ENCODE results near the gene BTN1A1. TPM values are rescaled to one million over a fixed set of nuclear protein-coding genes. Genes with fewer than 3 reads are reported as not detected.

Gene BTN1A1
- total and polyA plus RNA-seq, 2 donors (not counting 1 experiment from before 2014, with no cell fraction given): 0.42 to 0.74 TPM

DNA sequence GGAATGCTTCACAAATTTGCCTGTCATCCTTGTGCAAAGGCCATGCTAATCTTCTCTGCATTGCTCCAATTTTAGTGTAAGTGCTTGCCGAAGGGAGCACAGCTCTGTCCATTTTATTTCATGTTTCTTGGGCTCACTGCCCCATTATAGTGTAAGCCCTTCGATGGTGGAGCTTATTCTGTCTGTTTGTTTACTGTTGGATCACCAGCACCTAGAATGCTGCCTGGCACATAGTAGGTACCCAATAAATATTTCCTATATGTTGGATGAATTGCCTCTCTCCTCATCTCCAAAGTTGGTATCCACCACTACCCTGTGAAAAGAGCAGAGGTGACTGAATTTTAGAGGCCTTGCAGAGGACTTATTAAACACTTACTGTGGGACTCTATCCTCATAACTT lies 19.3 kb downstream of the BTN1A1 start:
- 100% methylated on average over 1 of the region's 2 CpGs for WGBS (ENCODE audit: insufficient coverage)
- Histone ChIP-seq H3K9ac (ENCODE audit: low read length) (no peak overlapping the region), H3K4me1 (ENCODE audit: control insufficient read depth in 2 of 2, insufficient read depth in 2 of 2, low read length in 2 of 2) (peaks cover 17 to 20% of the 10 kb centered on the region in 2 donors), H3K79me2 (ENCODE audit: control insufficient read depth, insufficient read depth, low read length) (peaks cover 3% of the 10 kb centered on the region), H4K20me1 (ENCODE audit: control insufficient read depth, insufficient read depth, low read length, poor library complexity, severe bottlenecking) (no peaks in the 10 kb centered on the region), H3K4me3 (ENCODE audit: control extremely low read depth in 1 of 5, extremely low read depth in 1 of 5, insufficient read depth in 1 of 5, low read depth in 2 of 5, low read length in 4 of 5) (no peak overlapping the region), H3K27me3 (replicated peaks in 1 of 4; ENCODE audit: control extremely low read depth in 1 of 4, control insufficient read depth in 3 of 4, insufficient read depth in 4 of 4, low read length in 3 of 4) (no peaks in the 10 kb centered on the region), H3K4me2 (replicated peaks; ENCODE audit: low read depth, low read length, poor library complexity, severe bottlenecking) (no peak overlapping the region), H2AFZ (ENCODE audit: insufficient read depth, low read depth, low read length, poor library complexity, severe bottlenecking) (no peak overlapping the region), H3K36me3 (replicated peaks in 1 of 2; ENCODE audit: control extremely low read depth in 1 of 2, control insufficient read depth in 1 of 2, extremely low read depth in 1 of 2, insufficient read depth in 2 of 2, low read length in 1 of 2) (no peaks in the 10 kb centered on the region), H3K9me3 (ENCODE audit: control extremely low read depth in 1 of 3, control insufficient read depth in 2 of 3, insufficient read depth in 1 of 3, low read length in 2 of 3) (no peaks in the 10 kb centered on the region), H3K27ac (ENCODE audit: low read length in 2 of 2) (no peak overlapping the region)
- DNase-seq: no peak
- Mint-ChIP-seq H3K27ac (peak overlapping the region; percentile 26), H3K27me3 (no peaks in the 10 kb centered on the region), H3K9me3 (ENCODE audit: insufficient read depth) (no peaks in the 10 kb centered on the region), H3K4me3 (no peak overlapping the region), H3K4me1 (peaks cover 27% of the 10 kb centered on the region)
- ChIA-PET POLR2A (interaction anchor here (4.5 kb wide), 1 partner anchor 18 kb away, joined by 51 read pairs; the partner anchor contains the start of gene HMGN4), CTCF (interaction anchor here (1.6 to 4.3 kb wide), 2 partner anchors 13 to 19 kb away, joined by 3 to 27 read pairs; partner anchors contain the start of gene BTN1A1)
- no peak for TF ChIP-seq EZH2 (IDR thresholded peaks at IDR 0.05; ENCODE audit: borderline replicate concordance, insufficient read depth, low read depth, low read length, poor library complexity, severe bottlenecking)
- TF ChIP-seq, protein P1, sequence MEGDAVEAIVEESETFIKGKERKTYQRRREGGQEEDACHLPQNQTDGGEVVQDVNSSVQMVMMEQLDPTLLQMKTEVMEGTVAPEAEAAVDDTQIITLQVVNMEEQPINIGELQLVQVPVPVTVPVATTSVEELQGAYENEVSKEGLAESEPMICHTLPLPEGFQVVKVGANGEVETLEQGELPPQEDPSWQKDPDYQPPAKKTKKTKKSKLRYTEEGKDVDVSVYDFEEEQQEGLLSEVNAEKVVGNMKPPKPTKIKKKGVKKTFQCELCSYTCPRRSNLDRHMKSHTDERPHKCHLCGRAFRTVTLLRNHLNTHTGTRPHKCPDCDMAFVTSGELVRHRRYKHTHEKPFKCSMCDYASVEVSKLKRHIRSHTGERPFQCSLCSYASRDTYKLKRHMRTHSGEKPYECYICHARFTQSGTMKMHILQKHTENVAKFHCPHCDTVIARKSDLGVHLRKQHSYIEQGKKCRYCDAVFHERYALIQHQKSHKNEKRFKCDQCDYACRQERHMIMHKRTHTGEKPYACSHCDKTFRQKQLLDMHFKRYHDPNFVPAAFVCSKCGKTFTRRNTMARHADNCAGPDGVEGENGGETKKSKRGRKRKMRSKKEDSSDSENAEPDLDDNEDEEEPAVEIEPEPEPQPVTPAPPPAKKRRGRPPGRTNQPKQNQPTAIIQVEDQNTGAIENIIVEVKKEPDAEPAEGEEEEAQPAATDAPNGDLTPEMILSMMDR (IDR thresholded peaks at IDR 0.05): no peak
- no peak for ATAC-seq (ENCODE audit: low read depth)
- intact Hi-C loops (cut with micrococcal nuclease): no loop called here

DNA sequence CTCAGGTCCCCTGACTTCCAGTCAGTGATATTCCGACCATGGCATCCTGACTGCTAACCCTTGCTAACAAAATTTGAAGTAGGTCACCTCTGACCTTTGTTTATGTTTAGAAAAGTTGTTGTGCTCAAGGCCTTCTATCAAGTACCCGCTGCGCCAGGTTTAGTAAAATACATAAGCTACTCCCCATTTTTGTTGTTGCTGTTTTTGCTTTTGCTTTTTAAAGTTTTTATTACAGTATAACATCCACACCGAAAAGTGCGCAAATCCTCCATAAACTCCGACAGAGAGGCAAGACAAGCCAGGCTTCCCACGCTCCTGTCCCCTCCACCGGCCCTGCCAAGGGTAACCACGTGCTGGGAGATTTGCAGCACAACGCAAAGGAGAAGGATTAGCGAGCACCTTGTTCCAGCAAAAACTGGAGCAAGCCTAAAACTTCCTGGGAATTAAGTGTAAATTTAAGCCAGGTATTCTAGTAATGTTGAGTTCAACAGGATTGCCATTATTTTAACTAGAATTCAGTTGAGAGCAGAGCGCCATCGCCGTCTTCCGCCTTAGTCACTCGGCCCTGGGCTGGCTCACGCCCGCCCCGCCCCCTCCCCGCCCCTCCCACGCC lies 20.2 kb downstream of the BTN1A1 start:
- peaks cover 31% of the 10 kb centered on the region for H3K4me1 Mint-ChIP-seq
- intact Hi-C loops (cut with micrococcal nuclease): loop anchor here (2.0 to 5.0 kb wide), 2 partner anchors 18 to 63 kb away; partner anchors contain the start of gene BTN2A1
- Histone ChIP-seq H3K4me2 (replicated peaks; ENCODE audit: low read depth, low read length, poor library complexity, severe bottlenecking) (peak overlapping the region; percentile 84), H4K20me1 (ENCODE audit: control insufficient read depth, insufficient read depth, low read length, poor library complexity, severe bottlenecking) (no peaks in the 10 kb centered on the region), H3K27me3 (replicated peaks in 1 of 4; ENCODE audit: control extremely low read depth in 1 of 4, control insufficient read depth in 3 of 4, insufficient read depth in 4 of 4, low read length in 3 of 4) (no peaks in the 10 kb centered on the region), H2AFZ (ENCODE audit: insufficient read depth, low read depth, low read length, poor library complexity, severe bottlenecking) (peak overlapping the region; percentile 91), H3K27ac (ENCODE audit: low read length in 2 of 2) (peak overlapping the region; percentile 69 to 76), H3K9ac (ENCODE audit: low read length) (peak overlapping the region; percentile 66), H3K9me3 (ENCODE audit: control extremely low read depth in 1 of 3, control insufficient read depth in 2 of 3, insufficient read depth in 1 of 3, low read length in 2 of 3) (no peaks in the 10 kb centered on the region), H3K79me2 (ENCODE audit: control insufficient read depth, insufficient read depth, low read length) (peaks cover 11% of the 10 kb centered on the region), H3K36me3 (replicated peaks in 1 of 2; ENCODE audit: control extremely low read depth in 1 of 2, control insufficient read depth in 1 of 2, extremely low read depth in 1 of 2, insufficient read depth in 2 of 2, low read length in 1 of 2) (no peaks in the 10 kb centered on the region), H3K4me3 (ENCODE audit: control extremely low read depth in 1 of 5, extremely low read depth in 1 of 5, insufficient read depth in 1 of 5, low read depth in 2 of 5, low read length in 4 of 5) (peak overlapping the region; percentile 22 to 84 (median 57)), H3K4me1 (ENCODE audit: control insufficient read depth in 2 of 2, insufficient read depth in 2 of 2, low read length in 2 of 2) (peaks cover 17 to 20% of the 10 kb centered on the region in 2 donors)
- WGBS (ENCODE audit: insufficient coverage): 36% methylated on average over 9 of the region's 21 CpGs
- ChIA-PET CTCF (interaction anchor here (1.5 to 4.3 kb wide), 3 partner anchors 12 to 20 kb away, joined by 3 to 27 read pairs (median 10); partner anchors contain the start of gene BTN1A1), POLR2A (interaction anchor here (1.0 to 4.5 kb wide), 7 partner anchors 13 to 397 kb away, joined by 3 to 51 read pairs (median 4); partner anchors contain the start of genes BTN1A1 and HMGN4)
- H3K27ac Mint-ChIP-seq: peak overlapping the region; percentile 91
- DNase-seq: no peak
- ATAC-seq (ENCODE audit: low read depth): peak; percentile 1
- H3K4me3 Mint-ChIP-seq: peak overlapping the region; percentile 88
- no peaks in the 10 kb centered on the region for H3K9me3 Mint-ChIP-seq (ENCODE audit: insufficient read depth)
- TF ChIP-seq, protein P1 (IDR thresholded peaks at IDR 0.05): no peak
- TF ChIP-seq EZH2 (IDR thresholded peaks at IDR 0.05; ENCODE audit: borderline replicate concordance, insufficient read depth, low read depth, low read length, poor library complexity, severe bottlenecking): no peak
- no peaks in the 10 kb centered on the region for H3K27me3 Mint-ChIP-seq

Data from B cell (primary cell).